OCI-LY3 (cell line): ENCODE results near the gene OOEP.

Experiments
- H2AFZ ChIP-seq: fragments of 200-600, 300-600 bp; shearing (Covaris generic); 2 replicates; pipeline ENCODE4 v1.6.0; 2014; ENCODE audit warnings: antibody characterized with exemption, low read depth, low read length
- H3K27ac ChIP-seq: fragments of 200-600, 300-600 bp; sonication (generic); 2 replicates; pipeline ENCODE4 v1.5.1; 2014; ENCODE audit warnings: mild to moderate bottlenecking, low read length, moderate library complexity, mixed read lengths
- H3K27me3 ChIP-seq: fragments of 200-600, 300-600 bp; sonication (generic); 2 replicates; pipeline ENCODE4 v1.6.1; 2014; ENCODE audit warnings: low read depth, low read length, mixed read lengths
- H3K36me3 ChIP-seq: fragments of 200-600, 300-600 bp; sonication (generic); replicated peaks from 2 replicates; pipeline ENCODE3; 2014; ENCODE audit warnings: low read depth, low read length, mixed read lengths
- H3K4me1 ChIP-seq: fragments of 300-600, 200-600 bp; sonication (generic); 2 replicates; pipeline ENCODE4 v1.6.1; 2014; ENCODE audit warnings: low read length, mixed read lengths
- H3K4me2 ChIP-seq: fragments of 200-600, 300-600 bp; sonication (generic); 2 replicates; pipeline ENCODE4 v1.6.1; 2014; ENCODE audit warnings: low read length, mixed read lengths
- H3K4me3 ChIP-seq: fragments of 300-600, 200-600 bp; sonication (generic); 2 replicates; pipeline ENCODE4 v1.5.1; 2014; ENCODE audit warnings: antibody characterized with exemption, mild to moderate bottlenecking, low read length, moderate library complexity
- H3K79me2 ChIP-seq: fragments of 300-600, 200-600 bp; shearing (Covaris generic); 2 replicates; pipeline ENCODE4 v1.6.1; 2014; ENCODE audit warnings: mild to moderate bottlenecking, low read length, mixed read lengths
- H3K9ac ChIP-seq: fragments of 300-600, 200-600 bp; shearing (Covaris generic); 2 replicates; pipeline ENCODE4 v1.6.0; 2014; ENCODE audit warnings: mild to moderate bottlenecking, low read length, moderate library complexity
- H3K9me3 ChIP-seq: fragments of 200-600, 300-600 bp; shearing (Covaris generic); 2 replicates; pipeline ENCODE4 v1.6.1; 2014; ENCODE audit warnings: low read length, mixed read lengths; ENCODE audit not compliant: insufficient read depth
- H4K20me1 ChIP-seq: fragments of 200-600, 300-600 bp; sonication (generic); 2 replicates; pipeline ENCODE4 v1.6.1; 2016; ENCODE audit warnings: low read length, mixed read lengths; ENCODE audit not compliant: insufficient read depth
- EZH2phosphoT487 ChIP-seq: fragments of 200-600 bp; shearing (Covaris generic); IDR thresholded peaks from 2 replicates; pipeline ENCODE4 v1.6.1; 2018; ENCODE audit warnings: antibody characterized with exemption, mixed run types, low read depth
- TF ChIP-seq, protein P1 (sequence below): fragments of 200-600, 300-600 bp; sonication (generic); IDR thresholded peaks from 2 replicates; pipeline ENCODE4 v1.5.1; 2014; ENCODE audit warnings: antibody characterized with exemption, low read length, low read depth

OOEP gene

DNA sequence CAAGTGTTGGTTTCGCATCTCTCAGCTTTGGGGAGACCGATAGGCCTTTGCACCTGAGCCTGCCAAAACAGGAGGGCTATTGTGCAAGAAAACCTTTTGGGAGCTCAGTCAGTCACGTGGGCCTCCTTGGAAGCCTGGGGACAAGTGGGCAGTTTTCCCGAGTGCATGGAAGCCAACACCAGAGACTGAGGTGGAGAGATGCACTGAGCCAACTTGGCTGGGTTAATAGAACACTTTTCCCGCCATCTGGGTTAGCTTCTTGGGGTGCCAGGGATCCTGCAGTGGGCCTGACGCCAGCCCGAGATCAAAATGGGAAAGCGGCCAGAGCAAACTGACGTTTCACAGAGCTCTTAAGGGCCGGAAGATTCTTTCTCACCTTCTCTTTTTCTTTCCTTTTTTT is 2.8 kb upstream of the OOEP start:
- Histone ChIP-seq H3K79me2 (no peaks in the 10 kb centered on the region), H3K9me3 (peaks cover 9% of the 10 kb centered on the region; the same call in 1 of the 2 replicates), H4K20me1 (no peaks in the 10 kb centered on the region), H3K4me1 (no peaks in the 10 kb centered on the region), H3K9ac (no peak overlapping the region), H3K27ac (no peak overlapping the region), H3K4me3 (no peak overlapping the region), H3K27me3 (no peaks in the 10 kb centered on the region), H3K36me3 (no peaks in the 10 kb centered on the region), H3K4me2 (no peak overlapping the region), H2AFZ (no peak overlapping the region)
- no peak for TF ChIP-seq EZH2phosphoT487
- TF ChIP-seq, protein P1, sequence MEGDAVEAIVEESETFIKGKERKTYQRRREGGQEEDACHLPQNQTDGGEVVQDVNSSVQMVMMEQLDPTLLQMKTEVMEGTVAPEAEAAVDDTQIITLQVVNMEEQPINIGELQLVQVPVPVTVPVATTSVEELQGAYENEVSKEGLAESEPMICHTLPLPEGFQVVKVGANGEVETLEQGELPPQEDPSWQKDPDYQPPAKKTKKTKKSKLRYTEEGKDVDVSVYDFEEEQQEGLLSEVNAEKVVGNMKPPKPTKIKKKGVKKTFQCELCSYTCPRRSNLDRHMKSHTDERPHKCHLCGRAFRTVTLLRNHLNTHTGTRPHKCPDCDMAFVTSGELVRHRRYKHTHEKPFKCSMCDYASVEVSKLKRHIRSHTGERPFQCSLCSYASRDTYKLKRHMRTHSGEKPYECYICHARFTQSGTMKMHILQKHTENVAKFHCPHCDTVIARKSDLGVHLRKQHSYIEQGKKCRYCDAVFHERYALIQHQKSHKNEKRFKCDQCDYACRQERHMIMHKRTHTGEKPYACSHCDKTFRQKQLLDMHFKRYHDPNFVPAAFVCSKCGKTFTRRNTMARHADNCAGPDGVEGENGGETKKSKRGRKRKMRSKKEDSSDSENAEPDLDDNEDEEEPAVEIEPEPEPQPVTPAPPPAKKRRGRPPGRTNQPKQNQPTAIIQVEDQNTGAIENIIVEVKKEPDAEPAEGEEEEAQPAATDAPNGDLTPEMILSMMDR, result no peak

DNA sequence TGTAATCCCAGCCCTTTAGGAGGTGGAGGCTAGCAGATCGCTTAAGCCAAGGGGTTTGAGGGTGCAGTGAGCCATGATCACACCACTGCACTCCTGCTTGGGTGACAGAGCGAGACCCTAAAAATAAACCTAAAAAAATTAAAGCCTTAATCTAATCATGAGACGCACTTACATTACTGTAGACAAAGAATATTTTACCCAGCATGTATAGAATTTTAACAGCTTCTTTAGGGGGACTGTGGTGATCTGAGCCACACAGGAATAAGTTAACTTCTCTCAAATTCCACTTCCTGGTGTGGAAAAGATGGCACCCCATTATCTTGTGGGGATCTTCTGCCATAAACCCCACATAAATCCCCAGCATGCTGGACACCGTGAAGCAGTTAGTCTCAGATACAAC is 2.3 kb upstream of the OOEP start:
- no peak overlapping the region for H2AFZ ChIP-seq
- H3K36me3 ChIP-seq, result no peaks in the 10 kb centered on the region
- no peak overlapping the region for H3K4me3 ChIP-seq
- H3K4me2 ChIP-seq, result no peak overlapping the region
- no peak overlapping the region for H3K9ac ChIP-seq
- TF ChIP-seq EZH2phosphoT487, result no peak
- TF ChIP-seq, protein P1, result no peak
- no peaks in the 10 kb centered on the region for H3K79me2 ChIP-seq
- H3K27me3 ChIP-seq, result no peaks in the 10 kb centered on the region
- H3K27ac ChIP-seq, result no peak overlapping the region
- H3K9me3 ChIP-seq, result peaks cover 9% of the 10 kb centered on the region; the same call in 1 of the 2 replicates
- H3K4me1 ChIP-seq, result no peaks in the 10 kb centered on the region
- no peaks in the 10 kb centered on the region for H4K20me1 ChIP-seq

DNA sequence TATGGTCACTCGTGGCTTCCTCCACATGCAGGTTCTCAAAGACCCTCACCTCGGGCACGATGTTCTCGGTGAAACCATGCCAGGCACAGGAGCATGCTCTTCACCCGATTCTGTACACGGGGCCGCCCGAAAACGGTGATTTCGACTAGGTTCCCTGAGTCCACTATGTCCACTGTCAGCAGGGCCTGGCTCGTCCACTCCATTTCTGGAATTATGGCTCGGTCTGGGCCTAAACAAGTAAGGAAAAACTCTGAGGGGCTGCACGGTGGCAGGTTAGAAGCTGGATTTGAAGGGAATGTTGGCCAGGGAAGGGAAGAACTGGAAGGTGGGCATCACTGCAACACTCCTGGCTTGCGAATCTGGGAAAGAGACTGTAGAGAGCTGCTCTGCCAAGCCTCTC is 540 bp downstream of the OOEP start:
- H3K4me1 ChIP-seq, result no peaks in the 10 kb centered on the region
- H3K9ac ChIP-seq, result no peak overlapping the region
- H3K79me2 ChIP-seq, result no peaks in the 10 kb centered on the region
- no peak overlapping the region for H3K27ac ChIP-seq
- TF ChIP-seq, protein P1, result no peak
- TF ChIP-seq EZH2phosphoT487, result no peak
- H3K4me2 ChIP-seq, result no peak overlapping the region
- H3K4me3 ChIP-seq, result no peak overlapping the region
- H3K27me3 ChIP-seq, result no peaks in the 10 kb centered on the region
- H2AFZ ChIP-seq, result no peak overlapping the region
- peaks cover 9% of the 10 kb centered on the region; the same call in 1 of the 2 replicates for H3K9me3 ChIP-seq
- H3K36me3 ChIP-seq, result no peaks in the 10 kb centered on the region
- no peaks in the 10 kb centered on the region for H4K20me1 ChIP-seq

DNA sequence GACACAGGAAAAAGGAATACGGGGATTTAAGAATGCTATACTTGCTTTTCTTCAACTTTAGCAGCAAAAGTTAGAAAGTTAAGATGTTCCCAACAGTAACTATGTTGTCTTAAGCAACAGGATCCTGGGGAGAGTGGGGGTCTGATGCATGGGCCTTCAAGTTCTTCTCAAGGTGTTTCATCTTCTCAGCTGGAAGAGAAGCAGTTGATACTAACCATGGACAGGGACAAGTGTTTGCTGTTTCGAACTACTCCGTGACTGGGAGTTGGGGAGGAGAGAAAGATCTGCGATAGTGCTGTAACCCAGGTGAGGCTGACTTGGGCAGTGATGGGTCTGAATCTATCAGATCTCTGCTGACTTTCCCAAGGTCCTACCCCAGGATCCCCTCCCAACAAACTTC is 1.0 kb downstream of the OOEP start:
- H3K9me3 ChIP-seq, result peaks cover 9% of the 10 kb centered on the region; the same call in 1 of the 2 replicates
- TF ChIP-seq EZH2phosphoT487, result no peak
- TF ChIP-seq, protein P1, result no peak
- H3K4me1 ChIP-seq, result no peaks in the 10 kb centered on the region
- no peak overlapping the region for H3K9ac ChIP-seq
- H3K4me3 ChIP-seq, result no peak overlapping the region
- H3K27me3 ChIP-seq, result no peaks in the 10 kb centered on the region
- no peaks in the 10 kb centered on the region for H3K36me3 ChIP-seq
- no peak overlapping the region for H2AFZ ChIP-seq
- no peak overlapping the region for H3K4me2 ChIP-seq
- H3K79me2 ChIP-seq, result no peaks in the 10 kb centered on the region
- H4K20me1 ChIP-seq, result no peaks in the 10 kb centered on the region
- H3K27ac ChIP-seq, result no peak overlapping the region
